NCI-H1105 (cell line): Measurements from ENCODE around the gene NGEF.
"Not testable (repeated sequence)": the region's sequence is repeated elsewhere in the genome, so short reads cannot be mapped to it uniquely, and the experiment has no call there.

Experiments used
- DNase-seq: peaks from one replicate; lab custom pipeline; 2025; lab: John Stamatoyannopoulos, UW

The NGEF gene

GRCh38 chr2:233023007-233023760, 10.1 kb upstream of the NGEF start:
- no peak for DNase-seq

GRCh38 chr2:233022561-233022960, 9.5 kb upstream of the NGEF start:
- DNase-seq: no peak

GRCh38 chr2:233021771-233022170, 8.7 kb upstream of the NGEF start:
- DNase-seq: no peak

DNA sequence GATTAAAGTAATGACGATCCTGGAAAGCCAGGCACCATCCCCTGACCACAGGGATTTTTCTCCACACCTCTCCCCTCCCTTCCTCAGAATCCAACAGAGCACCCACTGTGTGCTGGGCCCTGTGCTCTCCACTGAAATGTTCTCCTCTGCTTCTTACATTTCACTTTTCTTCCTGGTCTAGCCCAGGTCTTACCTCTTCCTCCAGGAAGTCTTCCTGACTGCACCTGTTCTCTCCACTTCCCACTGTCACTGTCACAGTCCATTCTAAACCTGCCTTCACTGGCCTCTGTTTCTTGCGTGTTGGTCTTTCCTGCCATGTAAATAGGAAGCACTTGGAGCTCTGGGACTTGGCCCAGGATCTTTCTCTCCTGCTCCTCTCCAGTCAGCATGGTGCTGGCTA, 7.4 kb upstream of the NGEF start:
- no peak for DNase-seq

DNA sequence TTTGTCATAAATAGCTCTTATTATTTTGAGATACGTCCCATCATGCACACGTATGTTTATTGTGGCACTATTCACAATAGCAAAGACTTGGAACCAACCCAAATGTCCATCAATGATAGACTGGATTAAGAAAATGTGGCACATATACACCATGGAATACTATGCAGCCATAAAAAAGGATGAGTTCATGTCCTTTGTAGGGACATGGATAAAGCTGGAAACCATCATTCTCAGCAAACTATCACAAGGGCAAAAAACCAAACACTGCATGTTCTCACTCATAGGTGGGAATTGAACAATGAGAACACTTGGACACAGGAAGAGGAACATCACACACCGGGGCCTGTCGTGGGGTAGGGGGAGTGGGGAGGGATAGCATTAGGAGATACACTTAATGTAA, 6.6 kb upstream of the NGEF start:
- DNase-seq: not testable (repeated sequence)

GRCh38 chr2:233017947-233018346, 4.9 kb upstream of the NGEF start:
- DNase-seq: no peak

- DNase-seq: no peak
Measured at GRCh38 chr2:233015019-233015645, 2.1 kb upstream of the NGEF start.

GRCh38 chr2:233013650-233014049, 594 bp upstream of the NGEF start:
- no peak for DNase-seq

- no peak for DNase-seq
Measured at GRCh38 chr2:233012301-233012971, 620 bp downstream of the NGEF start.

DNA sequence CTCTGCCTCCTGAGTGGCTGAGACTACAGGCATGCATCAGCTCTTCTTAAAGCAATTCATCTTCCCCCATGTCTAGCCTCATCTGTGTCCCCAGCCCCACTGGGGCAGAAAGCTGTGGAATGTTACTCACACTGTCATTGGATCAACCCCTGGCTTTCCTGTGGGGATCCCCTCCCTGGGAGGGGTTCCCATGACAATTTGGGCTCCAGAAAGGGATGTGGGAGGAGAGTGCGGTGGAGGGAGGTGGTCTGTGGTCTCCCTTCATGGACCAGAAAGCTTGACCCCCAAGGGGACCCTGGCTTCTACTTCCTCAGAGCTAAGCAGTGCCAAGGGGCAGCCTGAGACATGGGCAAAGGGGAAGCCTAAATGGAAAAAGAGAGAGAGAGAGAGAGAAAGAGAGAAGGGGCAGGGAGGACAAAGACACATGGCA, 1.3 kb downstream of the NGEF start:
- no peak for DNase-seq

DNA sequence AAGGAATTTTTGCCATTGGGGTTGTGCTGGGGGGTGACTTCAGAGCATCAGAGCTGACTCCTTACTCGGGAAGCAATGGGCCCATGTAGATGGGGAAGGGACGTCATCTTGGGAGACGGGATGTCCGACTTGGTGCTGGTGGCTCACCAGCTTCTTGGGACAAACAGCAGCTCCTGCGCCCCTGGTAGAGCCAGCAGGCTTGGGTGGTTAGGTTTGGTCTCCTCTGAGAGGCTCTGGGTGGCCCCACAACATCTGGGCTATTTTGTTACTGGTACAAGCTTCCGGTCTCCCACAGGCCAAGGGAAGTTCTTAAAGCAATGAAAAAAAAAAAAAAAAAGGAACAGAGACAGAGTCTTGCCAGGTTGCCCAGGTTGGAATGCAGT, 1.8 kb downstream of the NGEF start:
- no peak for DNase-seq

DNA sequence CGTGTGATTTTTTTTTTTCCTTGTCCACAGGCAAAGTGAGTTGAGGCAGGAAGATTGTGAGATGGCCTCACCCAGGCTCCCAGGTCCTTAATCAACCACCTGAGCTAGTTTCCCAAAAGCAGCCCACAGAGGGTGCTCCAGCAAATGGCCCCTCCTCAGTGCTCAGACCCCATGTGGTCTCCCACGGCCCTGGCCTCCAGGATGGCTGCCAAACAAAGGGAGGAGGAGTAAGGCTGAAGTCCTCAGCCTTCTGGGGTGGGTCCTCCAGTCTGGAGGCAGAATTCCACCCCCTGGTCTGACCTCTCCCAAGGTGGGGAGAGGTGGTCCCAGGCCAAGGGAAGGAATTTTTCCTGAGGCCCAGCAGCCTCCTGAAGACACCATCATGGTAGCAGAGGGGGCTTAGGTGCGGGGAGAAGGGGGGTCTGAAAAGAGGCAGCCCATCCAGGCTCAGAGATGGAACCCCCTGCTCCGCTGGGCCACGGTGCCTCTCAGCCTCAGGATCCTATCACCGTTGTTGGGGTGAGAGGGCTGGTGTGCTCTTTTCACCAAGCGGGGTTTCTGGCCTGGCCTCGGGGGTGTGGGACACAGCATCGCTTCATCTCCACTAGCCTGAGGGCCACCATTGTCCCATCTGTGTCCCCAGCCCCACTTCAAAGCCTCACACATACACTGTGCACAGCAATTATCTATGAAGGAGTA, 2.3 kb downstream of the NGEF start:
- DNase-seq: no peak

DNA sequence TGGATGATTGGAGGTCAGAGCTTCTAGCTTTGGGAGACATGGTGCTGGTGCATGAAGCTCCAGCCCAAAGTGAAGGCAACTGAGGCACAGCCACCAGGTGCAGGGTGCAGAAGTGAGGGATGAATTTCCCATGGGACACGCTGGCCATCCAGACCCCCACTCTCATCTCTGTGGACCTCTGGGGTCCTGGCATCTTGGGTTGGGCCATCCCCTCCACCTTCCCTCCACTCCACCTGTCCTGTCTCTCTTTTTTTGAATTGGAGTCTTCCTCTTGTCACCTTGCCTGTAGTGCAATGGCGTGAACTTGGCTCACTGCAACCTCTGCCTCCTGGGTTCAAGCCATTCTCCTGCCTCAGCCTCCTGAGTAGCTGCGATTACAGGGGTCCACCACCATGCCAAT, 3.4 kb downstream of the NGEF start:
- no peak for DNase-seq

DNA sequence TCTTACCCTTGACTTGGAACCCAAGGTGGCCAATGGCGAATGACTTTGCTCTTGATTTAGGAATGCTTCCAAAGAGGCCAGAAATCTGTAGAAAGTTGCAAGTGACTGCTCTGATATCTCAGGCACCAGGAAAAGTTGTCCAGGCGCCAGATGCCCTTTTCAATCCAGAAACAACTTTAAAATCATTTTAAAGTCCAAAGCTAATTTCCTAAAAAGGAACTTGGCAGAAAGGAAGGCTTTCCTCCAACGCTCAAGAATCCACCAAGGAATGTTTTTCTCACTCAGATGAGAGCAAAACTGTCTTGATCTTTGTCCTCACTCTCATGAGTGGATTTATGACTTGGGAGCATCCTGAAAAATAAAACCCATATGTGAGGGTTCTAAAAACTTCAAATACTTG, 5.3 kb downstream of the NGEF start:
- no peak for DNase-seq

GRCh38 chr2:233007270-233007669, 5.8 kb downstream of the NGEF start:
- DNase-seq: no peak

- no peak for DNase-seq
Measured at GRCh38 chr2:233006648-233007047, 6.4 kb downstream of the NGEF start.

GRCh38 chr2:233005096-233005495, 8.0 kb downstream of the NGEF start:
- DNase-seq: no peak

DNA sequence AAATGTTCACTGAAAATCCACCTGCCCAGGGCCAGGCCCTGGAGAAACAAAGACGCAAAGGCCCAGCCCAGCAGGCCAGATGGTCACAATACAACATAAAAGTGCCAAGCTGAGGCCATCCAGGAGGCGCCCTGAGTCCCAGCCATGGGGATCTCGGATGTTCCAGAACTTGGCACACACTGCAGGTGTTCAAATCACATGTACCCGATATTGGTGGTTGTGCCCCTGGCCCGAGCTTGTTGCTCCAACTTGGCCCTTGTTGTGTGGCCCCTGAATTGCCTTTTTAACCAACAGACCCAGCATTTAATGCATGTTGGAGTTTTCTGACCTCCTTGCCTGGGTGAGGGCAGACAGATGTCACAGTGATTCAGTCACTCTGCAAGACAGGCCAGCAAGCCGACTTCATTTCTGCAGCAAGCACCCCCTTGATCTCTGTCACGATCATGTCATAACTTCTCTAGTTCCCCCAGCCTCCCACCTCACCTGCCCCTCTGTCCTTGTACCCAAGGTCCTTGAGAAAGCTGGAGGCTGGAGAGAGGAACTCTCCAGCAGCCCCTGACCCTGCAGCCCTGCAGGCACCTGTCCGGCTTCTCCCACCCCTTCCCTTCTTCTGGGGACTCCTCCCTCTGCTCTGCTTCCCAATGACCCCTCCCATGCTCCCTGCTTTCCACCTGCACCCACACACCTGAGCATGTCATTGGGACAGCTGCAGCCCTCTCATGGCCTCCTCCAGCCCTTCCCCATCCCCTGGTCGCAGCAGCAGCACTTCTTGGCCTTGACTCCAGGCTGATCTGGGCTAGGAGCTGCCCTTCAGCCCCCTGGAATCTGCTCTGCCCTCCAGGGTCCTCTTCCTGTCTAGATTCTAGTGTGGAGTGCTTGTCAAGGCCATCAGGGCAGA, 9.1 kb downstream of the NGEF start:
- no peak for DNase-seq

- DNase-seq: no peak
Measured at GRCh38 chr2:233002829-233003657, 10.0 kb downstream of the NGEF start.

- DNase-seq: no peak
Measured at GRCh38 chr2:233000886-233001750, 11.9 kb downstream of the NGEF start.
